ENCODE results near the gene TRIM54.

- TF ChIP-seq CTCF (IDR thresholded peaks at IDR 0.05 in 2 of 3, conservative IDR thresholded peaks at IDR 0.05 in 1 of 3; ENCODE audit: borderline replicate concordance in 1 of 3, insufficient read depth in 1 of 3, low read depth in 2 of 3, low read length in 2 of 3) (no peak), EGR1 (IDR thresholded peaks at IDR 0.05; ENCODE audit: low read depth) (no peak), ZBTB33 (IDR thresholded peaks at IDR 0.05; ENCODE audit: extremely low read depth, insufficient replicate concordance, low read length) (no peak), YY1 (IDR thresholded peaks at IDR 0.05; ENCODE audit: extremely low read depth, insufficient replicate concordance, low read depth, low read length) (no peak), JUND (IDR thresholded peaks at IDR 0.05) (no peak), ATF3 (IDR thresholded peaks at IDR 0.05) (no peak), ZNF274 (IDR thresholded peaks at IDR 0.05; ENCODE audit: low read depth, low read length) (no peak), POLR2AphosphoS5 (IDR thresholded peaks at IDR 0.05; ENCODE audit: low read depth, low read length) (no peak), FOSL1 (IDR thresholded peaks at IDR 0.05; ENCODE audit: low read depth) (no peak), CEBPB (IDR thresholded peaks at IDR 0.05; ENCODE audit: low read depth) (no peak)
These were observed 30.5 kb upstream of the TRIM54 start for GRCh38 chr2:27251766-27252165.

Measured in HCT116 (cell line).